Measurements from ENCODE around the gene WDR37.

- TF ChIP-seq TAF1 (IDR thresholded peaks at IDR 0.05; ENCODE audit: low read depth), result no peak
- TF ChIP-seq YY1 (IDR thresholded peaks at IDR 0.05; ENCODE audit: low read depth), result no peak
- no peak for TF ChIP-seq REST (IDR thresholded peaks at IDR 0.05; ENCODE audit: low read depth)
Measured at GRCh38 chr10:1163831-1164230, 107.6 kb downstream of the WDR37 start.

All from Ishikawa (cell line).